HG03097 (cell line): ENCODE data around the gene CEP152.
"Not testable (repeated sequence)": the region's sequence is repeated elsewhere in the genome, so short reads cannot be mapped to it uniquely, and the experiment has no call there.

Experiments used
- ATAC-seq: cut with Tn5 transposase; IDR thresholded peaks from one replicate; pipeline ENCODE4 v1.9.1; 2021; ENCODE audit not compliant: unreplicated experiment, low FRiP score

CEP152 gene

GRCh38 chr15:48806151-48806550, 4.7 kb downstream of the CEP152 start:
- no peak for ATAC-seq

- ATAC-seq, result no peak
Measured at GRCh38 chr15:48805591-48805990, 5.3 kb downstream of the CEP152 start.

GRCh38 chr15:48803877-48804276, 7.0 kb downstream of the CEP152 start:
- no peak for ATAC-seq

GRCh38 chr15:48802867-48803266, 8.0 kb downstream of the CEP152 start:
- ATAC-seq, result no peak

- no peak for ATAC-seq
Measured at GRCh38 chr15:48802257-48802656, 8.6 kb downstream of the CEP152 start.

- ATAC-seq, result no peak
Measured at GRCh38 chr15:48800811-48801455, 9.9 kb downstream of the CEP152 start.

GRCh38 chr15:48800245-48800644, 10.6 kb downstream of the CEP152 start:
- no peak for ATAC-seq

GRCh38 chr15:48798319-48798718, 12.6 kb downstream of the CEP152 start:
- ATAC-seq, result no peak

GRCh38 chr15:48796930-48797329, 13.9 kb downstream of the CEP152 start:
- peak; percentile 43 for ATAC-seq

- no peak for ATAC-seq
Measured at GRCh38 chr15:48796521-48796920, 14.3 kb downstream of the CEP152 start.

GRCh38 chr15:48795901-48796300, 15.0 kb downstream of the CEP152 start:
- ATAC-seq, result no peak

- ATAC-seq, result peak; percentile 63
Measured at GRCh38 chr15:48794697-48795134, 16.2 kb downstream of the CEP152 start.

- ATAC-seq, result no peak
Measured at GRCh38 chr15:48792408-48792807, 18.5 kb downstream of the CEP152 start.

- ATAC-seq, result not testable (repeated sequence)
Measured at GRCh38 chr15:48790466-48791115, 20.3 kb downstream of the CEP152 start.

- ATAC-seq, result no peak
Measured at GRCh38 chr15:48785712-48786111, 25.2 kb downstream of the CEP152 start.

- no peak for ATAC-seq
Measured at GRCh38 chr15:48785195-48785594, 25.7 kb downstream of the CEP152 start.

GRCh38 chr15:48784756-48785155, 26.1 kb downstream of the CEP152 start:
- no peak for ATAC-seq

GRCh38 chr15:48782911-48783310, 28.0 kb downstream of the CEP152 start:
- ATAC-seq, result no peak

- ATAC-seq, result no peak
Measured at GRCh38 chr15:48781481-48782081, 29.3 kb downstream of the CEP152 start.

- ATAC-seq, result no peak
Measured at GRCh38 chr15:48781017-48781416, 29.9 kb downstream of the CEP152 start.

GRCh38 chr15:48778331-48778730, 32.5 kb downstream of the CEP152 start:
- ATAC-seq, result no peak
